HG03354 (cell line): ENCODE measurements around the gene CDK8.
"Not testable (repeated sequence)": the region's sequence is repeated elsewhere in the genome, so short reads cannot be mapped to it uniquely, and the experiment has no call there.

ENCODE experiments used
- ATAC-seq: cut with Tn5 transposase; IDR thresholded peaks from one replicate; pipeline ENCODE4 v1.9.1; 2021; ENCODE audit warnings: mild to moderate bottlenecking; ENCODE audit not compliant: unreplicated experiment, poor library complexity, severe bottlenecking

CDK8 gene

DNA sequence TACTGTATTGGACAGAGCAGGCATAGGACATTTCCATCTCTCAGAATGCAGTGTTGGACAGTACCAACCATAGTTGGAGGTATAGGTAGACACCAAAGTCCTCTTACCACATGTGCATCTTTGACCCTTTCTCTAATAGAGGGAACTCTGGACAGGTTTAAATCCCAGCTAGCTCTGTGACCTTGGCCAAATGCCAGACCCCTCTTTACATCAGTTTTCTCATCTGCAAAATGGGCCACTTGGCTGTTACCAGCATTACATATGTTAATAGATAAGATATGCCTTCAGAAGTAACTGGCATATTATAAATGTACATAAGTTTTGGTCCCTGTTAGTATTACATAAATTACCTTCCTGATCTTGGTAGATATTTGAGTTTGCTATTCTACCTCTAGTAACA is 54.3 kb downstream of the CDK8 start:
- no peak for ATAC-seq

DNA sequence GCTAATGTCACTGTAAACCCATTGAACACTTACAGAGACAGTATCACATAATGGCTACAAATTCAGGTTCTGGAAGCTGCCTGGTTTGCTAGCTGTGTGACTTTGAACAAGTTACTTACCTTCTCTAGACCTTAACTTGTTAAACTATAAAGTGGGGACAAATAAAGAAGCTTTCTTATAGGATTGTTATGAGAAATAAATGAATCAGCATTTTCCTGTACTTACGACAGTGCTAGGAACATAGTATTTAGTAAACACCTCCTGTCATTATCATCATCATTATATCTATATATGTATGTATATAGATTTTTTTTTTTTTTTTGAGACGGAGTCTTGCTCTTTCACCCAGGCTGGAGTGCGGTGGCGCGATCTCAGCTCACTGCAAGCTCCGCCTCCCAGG is 54.9 kb downstream of the CDK8 start:
- ATAC-seq: no peak

DNA sequence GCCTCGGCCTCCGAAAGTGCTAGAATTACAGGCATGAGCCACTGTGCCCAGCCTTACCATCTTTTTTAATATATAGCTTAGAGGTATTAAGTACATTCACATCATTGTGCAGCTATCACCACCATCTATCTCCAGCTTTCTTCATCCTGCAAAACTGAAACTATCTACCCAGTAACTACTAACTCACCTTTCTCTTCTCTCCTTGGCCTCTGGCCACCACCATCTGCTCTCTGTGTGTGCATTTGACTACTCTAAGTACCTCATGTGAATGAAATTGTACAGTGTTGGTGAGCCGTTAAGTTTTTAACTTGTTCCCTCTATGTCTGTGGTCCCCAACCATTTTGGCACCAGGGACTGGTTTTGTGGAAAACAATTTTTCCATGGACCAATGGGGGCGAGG is 56.1 kb downstream of the CDK8 start:
- ATAC-seq: no peak

DNA sequence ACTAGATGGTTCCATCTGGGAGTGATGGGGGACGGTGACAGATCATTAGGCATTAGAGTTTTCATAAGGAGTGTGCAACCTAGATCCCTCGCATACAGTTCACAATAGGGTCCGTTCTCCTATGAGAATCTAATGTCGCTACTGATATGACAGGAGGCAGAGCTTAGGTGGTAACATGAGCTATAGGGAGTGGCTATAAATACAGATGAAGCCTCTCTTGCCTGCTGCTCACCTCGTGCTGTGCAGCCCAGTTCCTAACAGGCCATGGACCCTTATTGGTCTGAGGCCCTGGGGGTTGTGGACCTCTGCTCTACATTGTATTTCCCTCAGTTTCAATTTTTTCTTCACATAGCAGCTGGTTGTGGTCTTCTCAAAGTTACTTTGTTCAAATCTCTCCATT is 56.5 kb downstream of the CDK8 start:
- ATAC-seq: no peak

DNA sequence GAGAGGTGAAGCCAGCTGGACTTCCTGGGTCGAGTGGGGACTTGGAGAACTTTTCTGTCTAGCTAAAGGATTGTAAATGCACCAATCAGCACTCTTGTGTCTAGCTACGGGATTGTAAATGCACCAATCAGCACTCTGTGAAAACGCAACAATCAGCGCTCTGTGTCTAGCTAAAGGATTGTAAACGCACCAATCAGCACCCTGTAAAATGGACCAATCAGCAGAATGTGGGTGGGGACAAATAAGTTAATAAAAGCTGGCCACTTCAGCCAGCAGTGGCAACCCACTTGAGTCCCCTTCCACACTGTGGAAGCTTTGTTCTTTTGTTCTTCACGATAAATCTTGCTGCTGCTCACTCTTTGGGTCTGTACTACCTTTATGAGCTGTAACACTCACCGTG is 58.1 kb downstream of the CDK8 start:
- not testable (repeated sequence) for ATAC-seq

DNA sequence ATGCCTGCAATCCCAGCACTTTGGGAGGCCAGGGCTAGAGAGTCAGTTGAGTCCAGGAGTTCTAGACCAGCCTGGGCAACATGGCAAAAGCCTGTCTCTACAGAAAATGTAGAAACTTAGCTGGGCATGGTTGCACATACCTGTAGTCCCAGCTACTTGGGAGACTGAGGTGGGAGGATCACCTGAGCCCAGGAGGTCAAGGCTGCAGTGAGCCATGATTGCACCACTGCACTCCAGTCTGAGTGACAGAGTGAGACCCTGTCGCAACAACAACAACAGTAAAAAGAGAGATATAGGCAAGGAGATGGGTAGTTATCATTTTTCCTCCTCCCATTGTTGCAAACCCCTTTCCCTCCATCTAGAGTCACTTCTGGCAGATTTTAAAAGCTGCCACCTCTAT is 62.2 kb downstream of the CDK8 start:
- not testable (repeated sequence) for ATAC-seq

DNA sequence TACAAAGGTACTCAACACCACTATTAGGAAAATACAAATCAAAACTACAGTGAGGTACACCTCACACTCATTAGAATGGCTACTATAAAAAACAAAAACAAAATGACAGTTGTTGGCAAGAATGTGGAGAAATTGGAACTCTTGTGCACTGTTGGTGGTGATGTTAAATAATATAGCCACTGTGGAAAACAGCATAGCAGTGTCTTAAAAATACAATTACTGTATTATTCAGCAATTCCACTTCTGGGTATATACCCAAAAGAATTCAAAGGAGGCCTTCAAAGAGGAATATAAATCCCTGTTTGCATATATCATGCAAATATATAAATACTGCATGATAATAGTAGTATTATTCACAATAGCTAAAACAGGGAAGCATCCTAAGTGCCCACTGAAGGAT is 66.8 kb downstream of the CDK8 start:
- no peak for ATAC-seq

DNA sequence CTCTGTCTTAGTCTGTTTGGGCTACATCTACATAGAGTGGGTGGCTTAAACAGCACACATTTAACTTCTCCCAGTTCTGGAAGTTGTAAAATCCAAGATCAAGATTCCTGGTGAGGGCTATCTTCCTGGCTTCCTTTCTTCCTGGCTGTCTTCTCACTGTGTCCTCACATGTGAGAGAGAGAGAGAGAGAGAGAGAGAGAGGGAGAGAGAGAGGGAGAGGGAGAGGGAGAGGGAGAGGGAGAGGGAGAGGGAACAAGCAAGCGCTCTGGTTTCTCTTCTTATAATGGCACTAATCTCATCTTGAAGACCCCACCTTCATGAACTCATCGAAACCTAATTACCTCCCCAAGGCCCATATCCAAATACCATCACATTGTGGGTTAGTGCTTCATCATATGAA is 69.2 kb downstream of the CDK8 start:
- no peak for ATAC-seq

DNA sequence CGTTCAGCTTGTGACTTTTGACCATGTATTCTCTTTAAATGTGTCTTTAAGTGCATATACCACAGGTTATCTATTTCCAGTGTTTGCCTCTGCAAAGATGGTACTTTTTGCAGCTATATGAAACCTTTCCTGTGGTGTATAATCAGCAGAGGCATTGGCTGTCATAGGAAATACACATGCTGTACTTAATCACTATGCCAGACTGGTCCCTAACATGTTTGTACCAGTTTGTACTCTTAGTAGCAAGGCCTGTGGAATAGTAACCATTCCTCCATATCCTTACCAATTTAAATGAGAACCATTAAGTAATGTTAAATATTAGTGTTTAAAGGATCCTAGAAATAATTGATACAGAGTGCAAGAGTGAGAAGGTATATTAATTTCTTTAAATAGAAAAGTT is 69.8 kb downstream of the CDK8 start:
- ATAC-seq: no peak

DNA sequence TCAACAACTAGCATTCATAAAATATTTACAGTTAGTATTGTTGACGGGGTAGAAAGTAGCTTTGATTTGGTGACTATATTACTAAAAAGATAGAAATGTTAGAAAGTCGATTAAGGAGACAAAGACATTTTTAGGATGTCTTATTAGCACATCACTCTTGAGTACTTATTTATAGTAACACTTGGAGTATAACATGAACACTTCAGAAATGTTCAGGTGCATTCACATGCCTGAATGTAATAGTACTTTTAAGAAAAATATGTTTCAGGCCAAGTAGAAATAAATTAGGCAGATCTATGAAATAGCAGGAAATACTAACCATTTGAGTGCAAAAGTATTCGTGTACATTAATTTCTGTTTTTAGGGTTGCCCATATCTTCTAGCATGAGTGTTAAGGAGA is 70.4 kb downstream of the CDK8 start:
- ATAC-seq: no peak

DNA sequence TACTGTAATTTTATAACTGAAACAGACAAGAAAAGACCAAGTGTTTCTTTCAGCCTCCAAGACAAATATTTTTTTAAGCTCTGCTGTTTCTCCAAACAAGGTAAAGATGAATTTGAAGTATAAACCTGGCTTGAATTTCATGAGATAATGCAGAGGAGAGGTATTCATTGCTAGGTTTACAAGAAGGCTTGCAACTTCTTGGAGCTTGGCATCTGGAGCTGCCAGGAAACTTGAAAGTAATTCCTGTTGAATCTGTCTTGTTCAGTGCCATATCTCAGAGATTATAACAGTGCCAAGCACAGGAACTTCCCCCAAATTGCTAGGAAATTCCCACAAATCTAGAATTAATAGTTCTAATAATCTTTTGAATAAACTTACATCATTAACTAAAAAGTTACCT is 70.9 kb downstream of the CDK8 start:
- no peak for ATAC-seq

DNA sequence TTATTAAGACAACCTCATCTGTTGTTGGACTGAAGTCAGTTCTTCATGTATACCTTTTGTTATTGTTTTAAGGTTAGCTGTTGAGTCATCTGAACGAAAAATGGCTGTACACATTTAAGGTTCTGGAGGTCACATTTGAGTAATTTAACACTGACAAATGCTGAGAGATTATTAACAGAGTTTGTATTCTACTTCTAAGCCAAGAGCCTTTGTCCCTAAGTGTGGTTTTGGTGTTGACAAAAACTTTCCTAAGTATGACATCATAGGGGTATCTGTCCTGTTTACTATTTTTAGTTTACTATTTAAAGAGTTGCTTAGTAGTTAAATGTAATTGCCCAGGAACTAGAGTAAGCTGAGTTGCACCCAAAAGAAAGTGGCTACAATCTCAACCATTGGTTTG is 71.9 kb downstream of the CDK8 start:
- peak; percentile 86 for ATAC-seq

DNA sequence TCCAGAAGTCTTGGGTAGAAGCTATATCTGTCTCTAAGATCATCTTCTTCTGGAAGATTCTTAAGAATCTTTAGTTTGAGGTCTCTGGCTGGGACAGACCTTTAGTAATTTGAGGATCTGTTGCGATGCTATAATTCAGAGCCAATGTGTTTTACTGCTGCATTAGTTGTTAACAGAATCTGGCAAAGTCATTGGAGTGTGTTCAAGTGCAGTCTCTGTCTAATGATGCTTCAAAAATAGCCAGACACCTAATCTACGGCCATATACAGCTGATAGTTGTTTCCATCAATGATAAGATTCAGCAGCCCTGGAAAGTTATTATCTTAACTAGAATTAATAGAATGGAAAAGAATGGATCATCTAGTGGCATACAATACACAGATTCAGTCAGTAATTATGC is 72.6 kb downstream of the CDK8 start:
- ATAC-seq: no peak

DNA sequence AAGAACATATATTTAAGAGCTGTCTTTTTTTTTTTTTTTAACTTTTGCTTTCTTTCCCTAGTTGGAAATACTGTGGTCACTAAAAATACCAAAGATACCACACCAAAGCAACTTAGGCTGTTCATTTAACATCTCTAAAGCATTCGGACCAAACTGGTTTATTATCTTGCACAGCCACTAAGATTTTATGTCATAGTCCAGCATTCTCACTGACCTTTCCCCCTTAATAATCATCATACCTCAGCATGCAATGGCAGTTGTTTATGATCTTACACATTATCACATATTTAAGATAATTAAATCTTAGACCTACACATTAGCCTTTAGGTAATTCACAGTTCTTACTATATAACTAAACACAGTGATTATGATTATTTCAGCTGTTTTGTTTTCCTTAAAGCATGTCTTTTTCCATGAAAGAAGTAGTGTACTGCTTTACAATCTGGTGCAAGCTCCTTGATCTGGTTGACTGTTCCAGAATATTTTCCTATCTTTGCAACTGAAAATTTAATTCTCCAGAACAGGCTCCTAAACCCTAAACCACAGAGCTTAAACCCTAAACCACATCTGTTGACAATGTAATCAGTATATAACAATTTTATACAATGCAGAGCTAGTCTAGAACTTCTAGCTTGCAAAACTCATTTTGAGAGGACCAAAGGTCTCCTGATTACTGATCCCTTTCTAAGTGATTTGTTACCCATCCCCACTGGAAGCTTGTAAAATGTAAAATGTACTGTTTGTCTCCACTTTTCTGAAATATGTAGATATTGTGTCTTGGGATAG is 74.2 kb downstream of the CDK8 start:
- ATAC-seq: no peak

DNA sequence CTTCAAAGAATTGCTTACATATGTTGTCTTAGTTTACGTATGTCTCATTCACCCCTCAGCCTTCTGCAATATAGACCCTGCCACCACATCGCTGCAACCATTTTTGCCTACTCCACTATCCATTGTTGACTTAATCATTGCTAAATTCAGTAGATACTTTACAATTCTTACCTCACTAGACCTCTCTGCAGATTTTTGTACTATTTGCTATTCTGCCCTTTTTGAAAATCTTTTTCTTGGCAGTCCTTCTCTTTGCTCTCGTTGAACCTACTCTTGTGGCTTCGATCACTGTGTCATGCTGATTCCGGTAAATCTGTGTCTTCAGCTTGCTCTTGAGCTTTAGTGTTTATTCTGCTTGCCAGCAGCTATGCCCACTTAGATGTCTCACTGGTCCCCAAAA is 81.2 kb downstream of the CDK8 start:
- ATAC-seq: no peak

DNA sequence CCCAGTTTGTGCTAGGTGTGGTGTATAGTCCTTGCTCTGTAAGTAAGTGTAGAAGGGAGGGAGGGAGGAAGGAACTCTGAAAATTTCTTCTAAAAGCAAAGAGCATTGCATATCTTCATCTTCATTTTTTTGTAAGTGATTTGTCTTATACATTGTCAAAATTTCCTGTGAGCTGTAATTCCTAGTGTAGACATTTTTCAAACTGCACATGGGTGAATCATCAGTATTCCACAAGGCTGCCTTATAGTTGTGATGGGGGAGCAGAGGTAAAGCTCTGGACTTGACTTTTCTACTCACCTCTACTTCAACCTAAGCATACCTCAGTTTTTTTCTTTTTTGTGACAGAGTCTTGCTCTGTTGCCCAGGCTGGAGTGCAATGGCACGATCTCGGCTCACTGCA is 86.9 kb downstream of the CDK8 start:
- ATAC-seq: no peak

DNA sequence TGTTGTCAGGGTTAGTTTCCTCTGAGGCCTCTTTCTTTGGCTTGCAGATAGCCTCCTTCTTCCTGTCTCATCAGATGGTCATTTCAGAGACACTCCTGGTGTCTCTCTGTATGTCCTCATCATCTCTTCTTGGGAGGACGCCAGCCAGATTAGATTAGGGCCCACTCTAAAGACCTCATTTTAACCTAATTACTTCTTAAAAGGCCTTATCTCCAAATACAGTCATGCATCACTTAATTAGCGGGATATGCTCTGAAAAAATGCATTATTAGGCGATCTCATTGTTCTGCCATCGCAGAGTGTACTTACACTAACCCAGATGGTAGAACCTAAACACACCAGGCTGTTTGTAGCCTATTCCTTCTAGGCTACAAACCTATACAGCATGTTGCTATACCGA is 89.0 kb downstream of the CDK8 start:
- ATAC-seq: no peak

DNA sequence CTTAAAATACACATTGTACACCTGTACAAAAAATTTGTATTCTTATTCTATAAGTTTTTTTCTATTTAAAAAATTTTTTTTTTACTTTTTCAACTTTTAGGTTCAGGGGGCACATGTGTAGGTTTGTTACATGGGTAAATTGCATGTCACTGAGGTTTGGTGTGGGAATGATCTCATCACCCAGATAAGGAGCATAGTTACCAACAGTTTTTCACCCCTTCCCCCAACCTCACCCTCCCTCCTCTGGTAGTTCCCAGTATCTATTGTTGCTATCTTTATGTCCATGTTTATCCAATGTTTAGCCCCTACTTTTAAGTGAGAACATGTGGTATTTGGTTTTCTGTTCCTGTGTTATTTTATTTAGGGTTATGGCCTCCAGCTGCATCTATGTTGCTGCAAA is 89.9 kb downstream of the CDK8 start:
- ATAC-seq: no peak

DNA sequence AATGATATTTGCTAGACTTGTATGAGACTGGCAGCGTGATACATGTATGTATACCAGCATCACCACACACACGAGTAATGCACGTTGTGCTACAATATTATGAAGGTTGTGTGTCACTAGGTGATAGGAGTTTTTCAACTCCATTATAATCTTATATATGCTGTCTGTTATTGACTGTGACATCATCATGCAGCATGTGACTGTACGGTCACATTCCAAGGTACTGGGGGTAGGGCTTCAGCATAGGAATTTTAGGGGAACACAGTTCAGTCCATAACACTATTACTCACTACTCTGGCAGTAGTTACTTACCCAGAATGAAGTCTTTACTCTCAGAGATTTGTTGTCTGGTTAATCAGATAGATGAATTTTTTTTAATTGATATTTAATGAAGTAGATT is 91.1 kb downstream of the CDK8 start:
- ATAC-seq: no peak

DNA sequence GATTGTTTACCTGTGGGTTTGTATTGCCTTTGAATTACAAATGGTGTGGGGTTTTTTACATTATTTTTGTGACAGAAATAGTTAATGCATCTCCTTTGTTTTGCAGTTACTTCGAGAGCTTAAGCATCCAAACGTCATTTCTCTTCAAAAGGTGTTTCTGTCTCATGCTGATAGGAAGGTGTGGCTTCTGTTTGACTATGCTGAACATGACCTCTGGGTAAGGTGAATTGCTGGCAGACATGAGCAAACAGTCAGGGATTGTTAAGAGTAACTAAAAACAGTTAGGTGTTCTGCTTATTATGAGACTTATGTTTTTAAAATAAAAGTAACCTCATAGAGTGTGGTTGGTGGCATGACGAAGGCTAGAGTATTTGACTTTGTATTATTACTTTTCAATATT is 95.0 kb downstream of the CDK8 start:
- ATAC-seq: no peak

DNA sequence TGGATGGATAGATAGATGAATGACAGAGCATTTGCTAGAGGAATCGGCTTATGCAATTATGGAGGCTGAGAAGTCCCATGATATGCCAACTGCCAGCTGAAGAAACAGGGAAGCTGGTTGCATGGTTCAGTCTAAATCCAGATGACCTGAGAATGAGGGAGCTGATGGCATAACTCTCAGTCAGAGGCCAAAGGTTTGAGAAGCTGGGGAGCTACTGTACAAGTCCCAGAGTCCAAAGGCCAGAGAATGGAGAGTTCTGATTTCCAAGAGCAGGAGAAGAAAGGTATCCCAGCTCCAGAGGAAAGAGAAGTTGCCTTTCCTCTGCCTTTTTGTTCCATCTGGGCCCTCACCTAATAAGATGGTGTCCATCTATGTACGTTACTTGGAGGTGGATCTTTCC is 108.3 kb downstream of the CDK8 start:
- no peak for ATAC-seq

DNA sequence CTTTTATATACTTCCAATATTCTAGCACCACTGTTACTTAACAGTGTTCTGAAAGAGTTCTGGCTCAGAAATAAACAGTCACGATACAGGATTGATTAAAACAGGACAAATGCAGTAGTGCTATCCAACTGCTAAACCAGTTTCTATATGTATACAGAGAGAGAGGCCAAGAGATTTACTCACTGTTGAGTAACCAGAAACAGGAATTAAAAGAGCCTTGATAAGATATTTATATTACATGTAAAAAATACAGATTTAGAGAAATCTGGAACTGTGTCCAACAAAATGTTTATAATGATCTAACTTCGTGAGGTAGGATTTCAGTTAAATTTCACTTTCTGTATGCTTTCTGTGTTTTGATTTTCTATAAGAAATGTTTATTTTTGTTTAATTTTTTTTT is 116.6 kb downstream of the CDK8 start:
- no peak for ATAC-seq
